ENCODE measurements around the gene BRD3OS. TPM values are rescaled to one million over a fixed set of nuclear protein-coding genes. Genes with fewer than 3 reads are reported as not detected.

The BRD3OS gene
- total RNA-seq, 4 donors from 2014 or later, result 1.8 to 6.2 (median 4.3) TPM

GRCh38 chr9:134036130-134036529, 10.8 kb downstream of the BRD3OS start:
- DNase-seq, result no peak
- intact Hi-C loops (cut with DNase I), result no loop called here

GRCh38 chr9:134037641-134038040, 12.4 kb downstream of the BRD3OS start:
- H3K4me3 ChIP-seq, result no peak overlapping the region
- intact Hi-C loops (cut with DNase I), result no loop called here
- H3K27ac ChIP-seq, result no peak overlapping the region
- peaks cover 0 to 10% (median 4%) of the 10 kb centered on the region in 3 donors for H3K4me1 ChIP-seq
- TF ChIP-seq POLR2A (IDR thresholded peaks at IDR 0.05), result no peak
- no peak for TF ChIP-seq CTCF (IDR thresholded peaks at IDR 0.05)
- peaks cover 43 to 98% (median 59%) of the 10 kb centered on the region in 3 donors for H3K36me3 ChIP-seq
- WGBS, 2 donors, result 96 to 98% methylated on average over 2 of the region's 2 CpGs
- H3K27me3 ChIP-seq, result no peaks in the 10 kb centered on the region
- H3K9me3 ChIP-seq, result no peaks in the 10 kb centered on the region
- no peak for DNase-seq

More at GRCh38 chr9:134036130-134036529, 10.8 kb downstream of the BRD3OS start:
- peaks cover 0 to 7% (median 4%) of the 10 kb centered on the region in 3 donors for H3K4me1 ChIP-seq
- no peaks in the 10 kb centered on the region for H3K27me3 ChIP-seq
- H3K9me3 ChIP-seq, result no peaks in the 10 kb centered on the region
- no peak for TF ChIP-seq POLR2A (IDR thresholded peaks at IDR 0.05)
- no peak for TF ChIP-seq CTCF (IDR thresholded peaks at IDR 0.05)
- H3K4me3 ChIP-seq, result no peak overlapping the region
- peaks cover 42 to 100% (median 57%) of the 10 kb centered on the region in 3 donors for H3K36me3 ChIP-seq
- no peak overlapping the region for H3K27ac ChIP-seq
- 90 to 98% methylated on average over 12 to 15 of the region's 16 CpGs for WGBS, 2 donors

- DNase-seq, result no peak
- Histone ChIP-seq H3K4me3 (no peak overlapping the region), H3K27ac (no peak overlapping the region), H3K9me3 (no peaks in the 10 kb centered on the region), H3K27me3 (no peaks in the 10 kb centered on the region), H3K36me3 (peaks cover 31 to 98% (median 42%) of the 10 kb centered on the region in 3 donors), H3K4me1 (peaks cover 0 to 10% (median 4%) of the 10 kb centered on the region in 3 donors)
- TF ChIP-seq CTCF (IDR thresholded peaks at IDR 0.05) (no peak), POLR2A (IDR thresholded peaks at IDR 0.05) (no peak)
- WGBS, 2 donors, result 88% methylated on average over 9 to 10 of the region's 20 CpGs
- intact Hi-C loops (cut with DNase I), result no loop called here
These were observed 14.3 kb downstream of the BRD3OS start for GRCh38 chr9:134039386-134040175.

- H3K4me3 ChIP-seq, result no peak overlapping the region
- peaks cover 28 to 98% (median 40%) of the 10 kb centered on the region in 3 donors for H3K36me3 ChIP-seq
- intact Hi-C loops (cut with DNase I), result no loop called here
- TF ChIP-seq POLR2A (IDR thresholded peaks at IDR 0.05) (no peak), CTCF (IDR thresholded peaks at IDR 0.05) (no peak)
- H3K27ac ChIP-seq, result no peak overlapping the region
- peaks cover 0 to 10% (median 4%) of the 10 kb centered on the region in 3 donors for H3K4me1 ChIP-seq
- no peak for DNase-seq
- WGBS, 2 donors, result 93 to 100% methylated on average over 3 to 9 of the region's 17 CpGs
- no peaks in the 10 kb centered on the region for H3K9me3 ChIP-seq
- H3K27me3 ChIP-seq, result no peaks in the 10 kb centered on the region
These were observed 14.9 kb downstream of the BRD3OS start for GRCh38 chr9:134040176-134040565.

Measured in esophagus squamous epithelium (tissue), 5 donors.